Measurements from ENCODE around the gene LRRC75A. TPM values are rescaled to one million over a fixed set of nuclear protein-coding genes. Genes with fewer than 3 reads are reported as not detected.
"Not testable (repeated sequence)": the region's sequence is repeated elsewhere in the genome, so short reads cannot be mapped to it uniquely, and the experiment has no call there.

Gene LRRC75A
- total RNA-seq, 1 experiment from 2014 or later, result not detected

DNA sequence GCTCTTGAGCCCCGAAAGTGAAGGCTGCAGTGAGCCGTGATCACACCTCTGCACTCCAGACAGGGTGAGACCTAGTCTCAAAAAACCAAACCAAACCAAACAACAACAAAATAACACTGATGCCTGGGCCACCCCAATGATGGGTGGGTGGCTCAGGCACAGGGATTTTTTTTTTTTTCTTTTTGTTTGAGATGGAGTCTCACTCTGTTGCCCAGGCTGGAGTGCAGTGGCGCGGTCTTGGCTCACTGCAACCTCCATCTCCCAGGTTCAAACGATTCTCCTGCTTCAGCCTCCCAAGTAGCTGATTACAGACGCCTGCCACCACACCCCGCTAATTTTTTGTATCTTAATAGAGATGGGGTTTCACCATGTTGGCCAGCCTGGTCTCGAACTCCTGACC, 39.7 kb downstream of the LRRC75A start:
- DNase-seq (ENCODE audit: low read depth), result not testable (repeated sequence)

DNA sequence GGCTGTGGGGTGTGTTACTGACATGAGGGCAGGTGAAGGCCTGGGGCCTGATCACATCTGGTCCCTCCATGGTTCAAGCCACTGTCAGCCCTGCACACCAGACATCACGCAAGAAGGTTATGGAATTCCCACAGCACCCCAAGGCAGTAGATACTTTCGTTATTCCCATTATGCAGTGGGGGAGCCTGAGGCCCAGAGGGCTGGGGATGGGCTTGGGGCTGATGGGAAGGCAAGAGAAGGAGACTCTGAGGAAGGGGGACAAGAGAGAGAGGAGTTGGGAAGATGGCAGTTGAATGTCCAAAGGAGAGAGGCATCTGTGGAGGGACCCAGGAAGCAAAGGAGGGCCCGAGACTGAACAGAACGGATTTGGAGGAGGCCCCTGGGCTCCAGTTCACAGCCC, 42.0 kb downstream of the LRRC75A start:
- no peak for DNase-seq (ENCODE audit: low read depth)

DNA sequence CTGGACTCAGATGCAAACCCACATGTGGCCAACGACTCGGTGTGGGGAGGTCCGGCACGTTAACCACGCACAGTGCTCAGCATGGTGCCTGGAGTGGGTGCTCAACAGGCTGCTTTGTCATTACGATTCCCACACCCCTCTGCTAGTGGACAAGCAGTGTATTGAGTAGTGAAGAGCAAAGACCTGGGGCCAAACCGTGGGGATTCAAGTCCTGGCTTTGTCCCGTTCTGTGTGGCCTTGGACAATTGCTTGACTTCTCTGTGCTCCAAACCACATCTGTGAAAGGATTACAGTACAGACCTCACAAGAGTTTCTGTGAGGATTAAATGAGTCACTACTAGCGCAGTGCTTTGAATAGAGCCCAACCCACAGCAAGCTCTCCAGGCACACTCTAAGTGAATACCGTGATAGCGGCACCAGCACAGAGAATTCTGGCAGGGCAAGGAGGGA, 42.8 kb downstream of the LRRC75A start:
- DNase-seq (ENCODE audit: low read depth), result peak; percentile 60

DNA sequence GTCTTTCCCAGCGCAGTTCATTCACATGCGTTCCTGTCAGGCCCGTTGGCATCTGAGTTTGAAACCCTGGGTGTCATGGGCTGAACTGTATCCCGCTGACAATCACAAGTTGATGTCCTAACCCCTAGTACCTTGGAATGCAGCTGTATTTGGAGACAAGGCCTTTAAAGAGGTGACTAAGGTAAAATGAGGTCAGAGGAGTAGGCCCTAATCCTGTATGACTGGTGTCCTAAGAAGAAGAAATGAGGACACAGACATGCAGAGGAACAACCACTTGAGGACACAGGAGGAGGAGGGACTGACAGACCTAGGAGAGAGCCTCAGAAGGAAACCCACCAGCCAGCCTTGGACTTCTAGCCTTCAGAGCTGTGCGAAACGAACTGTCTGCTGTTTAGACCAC, 43.5 kb downstream of the LRRC75A start:
- DNase-seq (ENCODE audit: low read depth), result no peak

DNA sequence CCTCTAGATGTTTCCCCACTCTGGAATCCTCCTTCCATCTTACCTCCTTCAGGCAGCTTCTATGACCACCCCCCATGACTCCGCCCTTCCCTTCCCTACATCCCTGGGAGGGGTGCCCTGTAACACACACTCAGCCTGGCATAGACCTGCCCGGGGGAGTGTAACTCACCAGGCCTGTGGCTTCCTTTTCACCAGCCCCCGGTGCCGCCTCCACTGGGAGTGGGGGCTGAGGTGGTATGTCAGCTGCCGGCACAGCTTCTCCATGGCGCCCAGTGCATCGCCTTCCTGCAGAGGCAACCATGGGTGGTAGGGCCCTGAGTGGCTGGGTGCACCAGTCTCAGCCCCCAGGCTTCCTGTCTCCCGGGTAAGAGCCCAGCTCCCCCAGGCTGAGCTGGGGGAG, 44.3 kb downstream of the LRRC75A start:
- no peak for DNase-seq (ENCODE audit: low read depth)

DNA sequence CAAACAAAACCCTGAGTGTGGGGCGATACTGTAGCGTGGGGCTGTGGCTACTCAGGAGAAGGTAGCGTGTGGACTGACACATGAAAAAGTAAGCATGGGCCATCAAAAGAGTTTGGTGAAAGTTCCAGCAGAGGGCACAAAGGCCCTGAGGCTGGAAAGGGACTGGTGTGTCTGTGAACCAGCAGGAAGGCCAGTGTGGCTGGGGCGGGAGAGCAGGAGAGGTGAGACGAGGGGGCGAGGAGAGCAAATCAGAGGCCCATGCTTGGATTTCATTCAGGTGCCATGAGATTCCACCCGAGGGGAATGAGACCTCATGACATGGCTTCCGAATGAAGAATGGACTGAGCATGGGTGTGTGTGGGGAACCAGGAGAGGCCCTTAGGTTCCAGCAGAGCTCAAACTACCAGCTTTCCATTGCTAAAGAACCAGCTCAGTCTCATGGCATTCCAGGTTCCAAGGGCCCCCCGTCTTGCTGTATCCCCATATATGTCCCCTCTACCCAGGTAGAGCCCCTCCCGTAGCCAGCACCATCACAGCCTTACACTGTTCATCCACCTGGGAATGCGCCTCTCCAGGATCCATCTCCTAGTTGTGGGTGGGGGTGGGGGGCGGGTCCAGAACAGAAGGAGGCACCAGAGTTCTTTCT, 45.5 kb downstream of the LRRC75A start:
- DNase-seq (ENCODE audit: low read depth), result peak; percentile 48

DNA sequence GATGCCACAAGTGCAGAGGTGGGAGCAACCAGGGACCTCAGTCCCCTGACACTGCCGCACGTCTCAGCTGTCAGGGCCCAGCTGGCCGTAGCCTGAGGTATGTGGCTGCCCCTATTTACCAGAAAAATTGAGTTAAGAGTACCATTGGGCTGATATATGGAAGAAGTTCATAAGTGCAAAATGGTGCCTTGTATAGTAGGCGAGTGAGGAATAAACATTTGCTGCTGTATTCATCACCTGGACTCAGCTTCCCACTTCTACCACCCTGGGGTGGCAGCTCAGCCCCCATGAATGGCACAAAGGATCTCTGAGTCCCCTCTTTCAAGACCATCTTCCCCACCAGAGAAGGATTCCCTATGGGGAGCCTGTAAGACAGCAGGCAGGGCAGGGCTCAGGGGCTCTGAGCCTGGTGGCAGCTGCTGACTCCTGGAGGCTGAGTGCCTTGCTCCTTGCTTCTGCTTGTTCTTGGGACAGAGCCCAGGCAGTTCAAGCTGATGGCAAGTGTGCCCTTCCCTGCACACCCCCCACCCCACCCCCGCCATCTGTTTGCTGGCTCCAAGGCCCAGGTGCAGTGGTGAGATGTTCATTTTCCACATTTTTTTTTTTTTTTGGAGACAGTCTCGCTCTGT, 47.6 kb downstream of the LRRC75A start:
- peak; percentile 64 for DNase-seq (ENCODE audit: low read depth)

DNA sequence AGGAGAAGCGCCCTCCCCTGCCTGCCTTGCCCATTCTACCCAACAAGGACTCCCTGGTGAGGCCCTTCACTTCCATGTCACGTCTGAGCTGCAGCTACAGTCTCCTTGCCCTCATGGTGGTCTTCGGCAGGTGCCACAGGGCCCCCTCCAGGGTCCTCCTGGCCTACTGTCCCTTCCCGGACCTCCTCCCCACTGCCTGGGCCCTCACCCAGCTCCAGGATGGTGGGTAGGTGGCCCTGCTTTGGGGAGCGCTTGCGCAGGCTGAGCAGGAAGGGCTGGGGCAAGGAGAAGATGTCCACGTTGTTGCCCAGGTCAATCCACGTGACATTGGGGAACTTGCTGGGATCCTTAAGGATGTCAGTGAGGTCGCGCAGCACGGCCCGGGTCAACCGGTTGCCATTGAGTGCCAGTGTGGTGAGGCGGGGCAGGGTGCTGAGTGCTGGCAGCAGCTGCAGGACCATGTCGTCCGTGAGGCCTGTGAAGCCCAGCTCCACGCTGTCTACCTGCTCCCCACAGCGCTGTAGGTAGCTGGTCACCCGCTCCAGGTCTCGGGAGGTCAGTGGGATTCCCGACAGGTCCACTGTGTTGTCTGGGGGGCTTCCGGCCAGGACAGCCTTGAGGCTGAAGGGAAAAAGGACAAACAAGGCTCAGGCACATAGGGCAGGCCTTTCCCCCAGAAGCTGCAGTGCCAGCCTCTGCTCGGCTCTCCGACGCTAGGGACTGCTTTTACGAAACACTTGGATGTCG, 48.3 kb downstream of the LRRC75A start:
- DNase-seq (ENCODE audit: low read depth), result peak; percentile 66

DNA sequence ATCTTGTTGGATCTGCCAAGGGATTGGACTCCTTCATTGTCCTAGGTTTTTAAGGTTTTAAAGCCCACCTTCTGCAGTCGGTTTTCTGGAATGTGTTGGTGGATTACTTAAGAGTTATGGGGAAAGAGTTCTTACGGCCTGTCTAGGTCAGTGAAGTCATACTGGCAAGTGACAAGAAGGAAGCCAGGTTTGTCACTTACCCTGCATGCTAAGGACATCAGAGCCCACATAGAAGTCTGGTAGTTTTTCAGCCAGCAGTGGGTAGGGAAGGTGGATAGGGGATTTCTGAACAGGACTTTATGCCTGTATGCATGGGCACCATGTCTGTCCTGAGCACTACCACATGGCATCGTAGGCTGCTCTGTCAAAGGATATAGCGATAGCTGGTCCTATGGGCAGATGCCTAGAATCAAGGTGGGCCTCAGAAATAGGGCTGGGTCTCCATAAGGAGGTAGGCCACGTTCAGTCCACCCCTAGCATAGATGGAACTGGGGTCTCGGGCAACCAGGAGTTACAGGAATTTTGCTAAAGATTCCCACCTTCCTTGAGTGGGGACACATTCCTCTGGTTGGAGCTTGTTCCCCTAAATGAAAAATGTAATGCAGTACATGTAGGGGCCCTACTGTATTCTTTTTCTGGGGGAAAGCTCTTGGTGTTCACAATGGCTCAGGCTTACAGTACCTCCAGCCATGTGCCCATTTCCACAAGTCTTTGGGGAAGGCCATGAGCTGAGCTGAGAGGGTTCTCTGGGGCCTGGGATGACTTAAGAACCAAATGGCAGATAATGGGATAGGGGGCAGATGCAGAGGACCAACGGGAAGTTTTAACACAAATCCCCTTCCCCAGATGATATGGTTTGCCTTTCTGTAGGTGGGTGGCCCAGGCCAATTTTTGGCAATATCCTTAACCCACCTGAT, 49.1 kb downstream of the LRRC75A start:
- DNase-seq (ENCODE audit: low read depth), result no peak

DNA sequence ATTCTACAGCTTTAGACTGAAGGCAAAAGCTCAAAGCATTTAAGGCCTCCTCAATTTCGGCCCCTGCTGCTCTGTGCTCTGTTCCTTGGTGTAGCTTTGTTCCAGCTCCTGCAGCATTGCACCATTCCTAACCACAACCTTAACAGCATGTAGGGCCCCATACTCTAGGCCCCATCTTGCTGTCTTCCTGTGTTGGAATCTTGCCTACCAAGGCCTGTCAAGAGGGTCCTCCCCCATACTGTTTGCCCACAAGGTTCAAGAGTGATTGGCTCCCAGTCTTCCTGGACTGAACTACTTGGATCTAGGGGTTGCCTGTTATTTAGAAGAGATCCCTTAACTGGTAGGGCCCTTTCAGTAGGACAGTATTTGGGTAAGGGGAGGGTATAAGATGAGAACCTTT, 49.9 kb downstream of the LRRC75A start:
- peak; percentile 53 for DNase-seq (ENCODE audit: low read depth)

DNA sequence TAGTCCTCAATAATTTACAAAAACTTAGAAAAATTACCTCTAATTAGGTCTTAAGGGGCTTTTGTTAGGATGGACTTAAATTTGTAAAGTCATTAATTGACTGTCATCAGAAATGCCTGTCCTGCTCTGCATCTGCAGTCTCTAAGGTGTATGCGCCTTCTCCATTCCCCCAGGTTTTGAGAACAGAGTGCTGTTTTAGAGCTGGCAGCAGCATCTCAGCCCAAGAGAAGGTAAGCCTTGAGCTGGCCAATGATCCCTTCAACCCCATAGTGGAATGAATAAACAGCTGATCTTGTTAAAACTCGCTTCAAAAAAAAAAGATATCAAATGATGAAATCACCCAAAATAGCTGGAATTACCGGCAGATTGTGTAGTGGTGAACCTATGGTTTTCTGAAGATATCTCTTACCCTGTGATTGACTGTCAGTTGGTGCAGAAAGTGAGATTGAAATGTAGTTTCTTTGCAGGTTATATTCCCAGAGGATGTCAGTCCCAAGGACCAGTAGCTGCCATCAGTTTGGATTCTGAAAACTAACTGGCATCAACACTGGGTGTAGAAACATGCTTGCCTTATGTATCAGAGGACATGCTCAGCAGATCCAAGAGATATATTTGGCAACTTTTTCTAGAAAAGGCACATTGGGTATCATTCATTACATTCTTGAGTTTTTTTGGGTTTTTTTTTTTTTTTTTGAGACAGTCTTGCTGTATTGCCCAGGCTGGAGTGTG, 50.9 kb downstream of the LRRC75A start:
- DNase-seq (ENCODE audit: low read depth), result no peak

DNA sequence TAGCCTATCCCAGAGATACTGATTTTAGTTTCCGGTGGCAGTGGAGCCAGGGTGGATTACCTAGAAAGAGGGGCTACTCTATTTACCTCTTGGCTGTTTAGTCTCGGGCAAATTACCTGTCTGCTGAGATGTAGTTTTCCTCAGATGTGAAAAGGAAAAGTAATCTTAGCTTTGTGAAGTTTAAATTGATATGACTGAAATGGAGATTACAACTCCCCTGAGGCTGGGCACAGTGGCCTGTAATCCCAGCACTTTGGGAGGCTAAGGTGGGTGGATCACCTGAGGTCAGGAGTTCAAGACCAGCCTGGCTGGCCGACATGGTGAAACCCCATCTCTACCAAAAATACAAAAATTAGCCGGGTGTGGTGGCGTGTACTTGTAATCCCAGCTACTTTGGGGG, 51.6 kb downstream of the LRRC75A start:
- DNase-seq (ENCODE audit: low read depth), result not testable (repeated sequence)

DNA sequence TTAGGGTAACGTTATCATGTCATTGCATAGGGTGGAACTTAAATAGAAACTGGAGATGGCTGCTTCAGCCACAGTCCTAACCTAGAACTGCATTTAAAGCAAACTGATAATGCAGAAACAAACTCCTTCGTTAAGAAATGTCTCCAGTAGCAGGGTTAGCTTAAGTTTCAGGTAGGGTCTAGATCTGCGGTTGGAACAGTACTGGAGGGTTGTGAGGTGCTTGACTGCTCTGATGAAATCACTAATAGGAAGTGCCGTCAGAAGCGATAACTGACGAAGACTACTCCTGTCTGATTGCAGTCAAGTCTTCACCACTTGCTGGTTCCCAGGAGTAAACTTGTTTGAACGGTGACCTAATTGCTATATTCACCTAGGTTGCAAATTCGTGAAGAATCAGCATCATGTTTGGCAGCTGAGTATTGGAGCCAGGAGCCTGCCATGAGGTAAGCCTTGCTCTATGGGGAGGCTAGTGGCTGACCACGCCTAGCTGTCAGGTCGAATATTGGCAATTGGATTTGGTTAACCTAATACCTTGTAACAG, 52.1 kb downstream of the LRRC75A start:
- DNase-seq (ENCODE audit: low read depth), result no peak

DNA sequence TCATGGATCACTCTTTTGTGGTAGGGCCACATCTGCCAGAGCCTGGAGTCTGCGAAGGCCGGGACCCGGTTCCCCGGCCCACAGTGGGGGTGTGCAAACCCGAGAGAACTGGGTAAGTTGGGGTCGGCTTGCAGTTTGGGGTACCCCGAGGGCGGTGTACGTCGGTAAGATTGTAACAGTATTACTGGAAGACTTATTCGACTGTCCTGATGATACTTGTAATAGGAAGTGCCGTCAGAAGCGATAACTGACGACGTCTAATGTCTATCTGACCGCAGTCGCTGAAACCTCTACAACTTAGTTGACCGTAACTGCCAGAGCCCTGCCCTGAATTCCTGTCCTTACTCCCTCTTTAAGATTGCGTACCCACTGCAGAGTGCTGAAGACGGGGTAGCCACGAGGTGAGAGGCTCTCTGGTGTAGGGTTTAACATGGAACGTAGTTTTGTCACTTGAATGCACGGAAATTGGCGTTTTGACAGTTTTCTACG, 52.6 kb downstream of the LRRC75A start:
- no peak for DNase-seq (ENCODE audit: low read depth)

DNA sequence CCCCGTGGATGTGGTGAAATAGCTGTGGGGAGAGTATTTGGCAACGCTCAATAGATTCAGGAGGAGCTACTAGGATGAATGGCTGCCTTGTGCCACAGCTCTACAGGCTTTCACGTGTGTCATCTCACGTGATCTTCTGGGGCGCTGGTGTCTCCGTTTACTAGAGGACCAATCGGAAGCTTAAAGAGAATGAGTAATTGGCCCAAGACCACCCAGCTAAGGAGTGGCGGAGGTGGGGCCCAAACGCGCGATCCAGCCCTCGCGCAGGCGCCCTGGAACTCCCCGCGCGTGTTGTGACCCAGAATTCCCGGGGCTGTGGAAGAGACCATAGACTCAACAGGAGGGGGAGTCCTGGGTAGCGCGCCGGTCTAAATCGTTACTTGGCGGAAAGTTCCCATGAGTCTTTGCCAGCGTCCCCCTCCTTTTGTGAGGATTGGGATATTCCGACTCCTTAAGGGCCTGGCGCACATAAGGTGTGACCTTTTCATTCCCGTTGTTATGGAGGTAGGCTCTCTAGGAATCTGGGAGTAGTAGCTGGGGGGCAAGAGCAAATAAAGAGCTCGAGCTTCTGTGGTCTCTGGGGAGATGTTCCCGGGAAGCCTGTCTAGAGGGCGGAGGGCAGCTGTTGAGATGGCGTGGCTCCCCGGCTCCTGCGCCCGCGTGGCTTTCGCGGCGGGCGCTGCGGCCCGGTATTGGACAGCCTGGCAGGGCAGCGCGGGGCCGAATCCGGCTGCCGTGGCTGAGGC, 53.3 kb downstream of the LRRC75A start:
- peak; percentile 100 for DNase-seq (ENCODE audit: low read depth)

DNA sequence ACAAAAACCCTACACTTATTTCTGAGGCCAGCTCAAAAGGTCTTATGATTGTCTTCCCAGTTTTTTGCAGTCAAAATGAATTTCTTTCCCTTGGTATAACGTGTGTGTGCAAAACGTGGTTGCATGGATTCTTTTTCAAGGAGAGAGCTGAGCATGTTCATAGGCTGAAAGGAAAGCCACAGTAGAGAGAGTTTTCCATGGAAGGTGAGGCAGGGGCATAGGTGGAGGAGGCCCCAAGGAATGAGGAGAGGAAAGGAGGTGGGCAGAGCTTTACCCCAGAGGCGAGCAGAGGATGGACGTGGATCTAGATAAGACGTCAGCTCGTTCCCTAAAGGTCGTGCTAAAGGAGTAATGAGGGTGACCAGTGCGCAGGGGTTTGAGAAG, 53.8 kb downstream of the LRRC75A start:
- no peak for DNase-seq (ENCODE audit: low read depth)

DNA sequence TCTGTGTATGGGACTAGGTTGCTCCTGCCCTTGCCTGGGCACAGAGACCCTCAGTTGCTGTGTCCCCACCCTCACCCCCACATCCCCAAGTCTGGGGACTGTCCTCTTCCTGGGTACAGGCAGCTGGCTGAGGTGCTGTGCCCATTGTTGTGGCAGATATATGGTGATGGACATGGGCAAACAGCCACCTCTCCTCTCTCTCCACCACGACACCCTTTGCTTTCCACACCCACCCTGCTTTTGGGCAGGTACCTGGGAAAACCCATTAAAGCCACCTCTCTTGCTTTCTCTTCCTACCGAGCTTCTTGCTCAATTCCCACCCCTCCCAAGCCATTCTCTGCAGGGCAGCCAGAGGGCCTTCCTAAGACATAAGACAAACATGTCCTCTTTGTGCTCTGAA, 54.9 kb downstream of the LRRC75A start:
- no peak for DNase-seq (ENCODE audit: low read depth)

DNA sequence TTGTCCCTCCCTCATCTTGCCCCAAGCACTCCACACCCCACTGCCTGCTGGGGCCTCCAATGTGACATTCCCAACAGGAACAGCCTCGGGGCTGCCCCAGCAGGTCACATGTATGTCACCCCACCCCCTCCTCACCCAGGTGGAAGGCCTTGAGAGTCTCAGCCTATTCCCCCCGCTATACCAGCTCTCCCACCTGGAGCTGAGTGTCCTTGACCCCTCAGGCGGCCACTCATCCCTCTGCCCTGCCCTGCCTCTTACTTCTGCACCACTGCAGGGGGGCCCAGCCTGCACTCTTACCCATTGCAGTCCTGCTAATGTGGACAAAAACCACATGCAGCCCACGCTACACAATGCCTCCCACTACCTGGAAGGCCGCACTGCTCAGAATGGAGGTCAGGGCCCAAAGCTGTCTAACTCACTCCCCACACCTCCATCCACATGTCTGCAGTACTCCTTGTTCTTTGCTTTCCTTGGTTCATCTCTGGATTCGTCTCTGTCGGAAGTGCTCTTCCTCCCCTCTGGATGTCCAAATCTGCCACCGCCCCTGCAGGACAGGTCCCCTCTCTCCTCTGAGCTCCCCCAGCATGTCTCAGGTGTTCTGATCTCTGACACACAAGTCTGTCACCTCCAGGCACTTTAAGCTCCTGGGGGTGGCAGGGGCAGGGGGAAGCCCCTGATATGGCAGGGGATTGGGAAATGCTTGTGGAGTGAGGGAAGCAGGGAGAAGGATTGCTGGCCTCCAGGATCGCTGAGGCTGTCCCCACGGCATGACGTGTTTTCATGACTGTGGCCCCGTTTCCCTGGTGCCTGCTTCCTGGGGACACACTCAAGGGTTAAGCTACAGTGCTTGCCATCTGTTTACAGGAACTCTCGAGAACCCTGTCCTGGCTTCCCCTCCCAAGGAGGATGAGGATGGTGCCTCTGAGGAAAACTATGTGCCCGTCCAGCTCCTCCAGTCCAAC, 55.8 kb downstream of the LRRC75A start:
- no peak for DNase-seq (ENCODE audit: low read depth)
